HG03469 (cell line): ENCODE measurements around the gene MAD1L1.

ENCODE experiments used
- ATAC-seq: cut with Tn5 transposase; IDR thresholded peaks from one replicate; pipeline ENCODE4 v1.9.1; 2021; ENCODE audit warnings: mild to moderate bottlenecking, moderate library complexity, moderate number of reproducible peaks; ENCODE audit not compliant: unreplicated experiment

The MAD1L1 gene

DNA sequence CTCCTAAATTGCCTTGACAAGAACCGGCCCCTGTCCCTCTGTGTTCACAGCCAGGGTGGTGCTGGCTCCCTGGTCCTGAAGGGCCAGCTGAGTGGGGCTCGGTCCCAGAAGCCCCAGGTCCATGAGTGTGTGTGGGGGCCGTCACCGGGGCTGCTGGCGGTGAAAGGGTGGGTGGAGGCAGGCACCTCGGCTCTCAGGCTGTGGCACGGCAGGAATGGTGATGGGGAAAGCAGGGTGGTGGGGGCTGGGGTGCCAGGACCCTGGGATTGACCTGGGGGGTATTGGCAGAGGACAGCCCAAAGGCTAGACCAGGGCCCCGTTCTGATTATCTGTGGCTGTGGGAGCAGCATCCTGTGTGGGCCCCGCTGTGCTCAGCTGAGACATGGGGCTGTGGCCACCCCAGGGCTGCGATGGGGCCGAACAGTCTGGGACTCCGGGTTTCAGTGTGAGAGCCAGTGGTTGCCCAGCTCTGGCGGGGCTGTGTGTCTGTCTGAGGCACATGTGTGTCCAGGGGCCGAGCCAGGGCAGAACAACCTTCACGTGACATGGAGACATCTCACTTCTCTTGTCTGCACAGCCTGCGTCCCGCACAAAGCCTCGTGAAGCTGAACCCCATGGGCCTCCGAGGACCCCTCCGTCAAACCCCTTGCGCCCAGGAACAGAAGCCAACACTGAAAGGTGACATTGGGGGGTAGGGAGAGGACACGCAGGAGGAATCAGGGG lies 418.5 kb downstream of the MAD1L1 start:
- ATAC-seq: no peak

DNA sequence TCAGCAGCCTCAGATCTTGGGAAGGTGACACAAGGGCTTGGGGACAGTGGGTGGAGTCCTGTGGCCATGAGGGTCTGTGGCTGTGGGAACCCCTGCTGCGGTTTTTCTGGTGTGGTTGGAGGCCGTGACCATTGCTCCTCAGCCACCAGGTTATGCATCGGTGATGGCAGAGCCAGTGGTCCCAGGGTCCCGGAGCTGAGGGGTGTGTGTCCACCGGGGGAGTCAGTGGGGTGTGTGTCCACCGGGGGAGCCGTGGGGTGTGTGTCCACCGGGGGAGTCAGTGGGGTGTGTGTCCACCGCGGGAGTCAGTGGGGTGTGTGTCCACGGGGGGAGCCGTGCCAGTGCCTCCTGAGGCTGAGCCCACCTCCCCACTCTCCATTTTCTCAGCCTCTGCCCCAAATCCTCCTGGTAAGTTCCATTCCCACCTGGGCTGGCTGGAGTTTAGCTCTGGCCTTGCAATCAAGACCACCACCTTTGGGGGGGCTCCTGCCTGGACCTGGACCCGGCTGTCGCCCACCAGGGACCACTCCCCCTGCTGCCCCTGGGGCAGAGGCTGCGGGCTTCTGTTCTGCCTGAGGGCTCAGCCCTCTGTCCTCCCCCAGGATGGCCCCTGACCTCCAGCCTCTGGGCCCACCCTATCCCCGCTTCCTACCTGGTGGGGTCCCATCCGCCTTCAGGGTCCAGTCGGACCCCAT lies 419.2 kb downstream of the MAD1L1 start:
- no peak for ATAC-seq

DNA sequence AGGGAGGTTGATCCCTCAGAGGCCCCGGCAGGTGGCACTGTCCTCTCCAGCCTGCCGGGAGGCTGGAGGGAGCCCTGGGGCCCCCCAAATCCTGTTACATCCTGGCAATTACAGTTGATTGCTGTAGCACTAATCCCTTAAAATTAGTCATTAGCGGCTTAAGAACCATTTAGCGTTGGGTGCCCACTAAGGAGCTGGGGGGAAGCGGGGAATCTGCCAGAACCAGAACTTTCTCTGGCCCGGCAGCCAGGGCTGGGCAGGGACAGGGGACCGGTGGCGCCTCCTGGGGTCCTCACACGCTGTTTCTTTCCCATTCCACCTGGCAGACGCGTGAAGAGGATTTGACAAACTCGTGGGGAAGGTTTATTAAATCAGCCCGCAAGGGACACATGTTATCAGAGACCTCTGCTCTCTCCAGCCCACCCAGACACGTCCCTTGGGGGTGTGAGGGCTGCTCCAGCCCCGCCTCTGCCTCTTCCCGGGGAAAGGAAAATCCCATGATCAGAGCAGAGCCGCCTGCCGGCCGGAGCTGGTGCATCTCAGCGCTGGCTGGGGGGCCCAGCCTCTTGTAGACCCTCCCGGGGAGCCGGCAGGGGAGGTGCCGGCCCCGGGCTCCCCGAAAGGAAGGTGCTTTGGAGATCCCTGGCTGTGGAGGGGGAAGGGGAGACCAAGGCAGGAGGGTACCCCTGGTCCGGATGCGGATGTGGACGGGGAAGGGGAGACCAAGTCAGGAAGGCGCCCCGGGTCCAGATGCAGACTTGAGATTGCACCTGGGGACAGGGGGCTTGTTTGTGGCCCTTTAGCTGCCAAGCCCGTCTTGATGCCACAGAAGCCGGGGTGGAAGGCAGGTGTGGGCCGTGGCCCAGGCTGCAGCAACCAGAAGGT lies 420.0 kb downstream of the MAD1L1 start:
- ATAC-seq: no peak

DNA sequence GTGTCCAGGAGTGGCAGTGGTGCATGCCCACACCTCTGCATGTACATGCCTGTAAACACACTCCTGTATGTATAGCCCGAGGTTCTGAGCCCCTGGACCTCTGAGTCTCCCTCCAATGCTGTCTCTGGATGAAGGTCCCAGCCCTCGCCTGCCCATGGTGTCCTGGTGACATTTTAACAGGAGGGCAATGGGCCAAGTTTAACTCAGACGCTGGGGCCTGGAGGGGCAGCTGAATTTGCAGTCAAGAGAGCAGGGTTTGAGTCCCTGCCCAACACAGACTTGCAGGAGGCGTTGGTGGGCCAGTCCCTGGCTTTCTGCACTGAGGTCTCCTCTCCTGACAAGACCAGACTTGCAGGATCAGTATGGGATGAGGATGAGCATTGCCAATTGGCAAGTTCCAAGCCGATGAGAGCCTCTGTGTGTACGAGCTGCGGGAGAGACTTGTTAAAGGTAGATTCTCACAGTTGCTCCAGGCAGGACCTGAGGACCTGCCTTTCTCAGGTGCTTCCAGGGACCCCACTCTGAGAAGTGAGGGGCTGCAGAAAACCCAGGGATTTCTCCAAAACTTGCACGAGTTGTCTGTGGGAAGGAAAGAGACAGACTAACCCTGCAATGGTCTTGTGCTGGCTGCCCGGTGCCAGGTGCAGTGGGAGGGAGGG lies 420.8 kb downstream of the MAD1L1 start:
- no peak for ATAC-seq

DNA sequence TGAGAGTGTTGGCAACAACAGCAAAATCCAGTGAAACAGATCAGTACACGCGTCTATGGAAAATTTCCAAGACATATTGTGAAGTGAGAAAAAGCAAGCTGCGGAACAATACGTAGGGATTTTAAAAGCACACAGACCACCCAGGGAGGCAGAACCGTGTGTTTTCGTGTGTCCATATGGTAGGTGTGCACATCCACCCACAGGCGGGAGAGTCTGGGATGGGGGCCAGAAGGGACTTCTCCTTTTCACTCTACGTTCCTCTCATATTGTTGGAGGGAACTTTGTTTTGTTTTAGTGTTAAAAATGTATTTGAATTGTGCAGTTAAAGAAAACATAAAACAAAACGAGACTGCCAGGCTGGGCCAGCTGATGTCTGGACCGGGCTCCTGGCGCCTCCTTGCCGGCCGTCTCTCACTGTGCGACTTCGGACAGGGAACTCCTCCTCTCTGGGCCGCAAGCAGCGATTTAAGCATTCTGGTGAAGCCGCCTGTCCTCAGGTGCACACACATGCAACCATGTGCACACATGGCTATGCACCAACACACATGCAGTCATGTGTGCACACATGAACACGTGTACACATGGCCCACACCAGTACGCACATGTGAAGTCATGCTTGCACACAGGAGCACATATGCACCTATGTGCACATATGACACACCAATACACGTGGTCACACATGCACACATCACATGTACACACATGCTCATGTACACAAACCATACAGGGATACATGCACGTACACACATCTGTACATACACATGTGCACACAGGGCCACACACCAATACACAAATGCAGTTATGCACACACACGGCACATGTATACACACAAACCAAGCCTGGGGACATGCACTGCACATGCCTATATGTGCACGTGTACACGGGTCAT lies 421.5 kb downstream of the MAD1L1 start:
- no peak for ATAC-seq

DNA sequence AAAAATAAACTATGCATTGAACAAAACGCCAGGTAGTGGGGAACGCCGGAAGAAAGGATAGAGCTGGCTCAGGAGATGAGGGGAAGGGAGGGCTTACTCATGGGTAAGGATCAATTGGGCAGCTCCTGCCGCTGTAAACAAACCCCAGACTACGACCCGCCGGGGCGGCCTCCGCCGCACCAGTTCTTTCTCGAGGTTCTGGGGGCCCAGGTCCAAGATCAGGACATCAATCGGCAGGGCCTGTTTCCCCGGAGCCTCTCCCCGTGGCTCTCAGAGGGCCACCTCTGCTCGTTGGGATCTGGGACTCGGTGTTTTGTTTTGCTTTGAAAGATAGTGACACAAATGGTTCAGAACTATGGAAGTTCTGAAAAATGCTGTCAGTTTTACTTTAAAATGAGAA lies 422.2 kb downstream of the MAD1L1 start:
- ATAC-seq: no peak

DNA sequence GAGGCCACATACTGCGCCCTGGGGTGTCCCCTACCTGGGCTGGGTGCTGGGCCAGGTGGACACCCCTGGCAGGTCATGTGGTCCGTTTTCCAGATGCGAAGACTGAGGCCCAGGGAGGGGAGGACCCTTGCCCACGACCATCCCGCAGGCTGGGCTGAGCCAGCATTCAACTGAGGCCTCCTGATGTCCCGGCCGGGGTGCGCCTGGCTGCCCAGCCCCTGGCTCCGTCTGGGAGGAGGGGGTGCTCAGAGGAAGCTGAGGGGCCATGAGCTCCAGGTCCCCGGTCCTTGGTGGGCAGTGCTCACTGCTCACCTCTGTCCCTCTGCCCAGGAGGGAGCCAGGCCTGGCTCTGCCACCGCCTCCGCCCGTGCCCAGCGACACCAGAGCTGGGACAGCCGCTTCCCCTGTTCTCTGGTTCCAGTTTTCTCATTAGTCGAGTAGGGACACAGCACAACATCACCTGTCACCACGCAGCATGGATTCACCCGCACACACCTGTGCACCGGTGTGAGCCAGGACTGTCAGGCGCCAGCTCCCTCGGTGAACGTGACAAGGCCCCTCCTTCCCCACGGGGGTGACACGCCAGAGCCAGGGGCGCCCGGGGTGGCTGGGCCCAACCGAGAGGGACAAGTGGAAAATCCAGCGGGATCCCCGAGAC lies 423.0 kb downstream of the MAD1L1 start:
- ATAC-seq: no peak

DNA sequence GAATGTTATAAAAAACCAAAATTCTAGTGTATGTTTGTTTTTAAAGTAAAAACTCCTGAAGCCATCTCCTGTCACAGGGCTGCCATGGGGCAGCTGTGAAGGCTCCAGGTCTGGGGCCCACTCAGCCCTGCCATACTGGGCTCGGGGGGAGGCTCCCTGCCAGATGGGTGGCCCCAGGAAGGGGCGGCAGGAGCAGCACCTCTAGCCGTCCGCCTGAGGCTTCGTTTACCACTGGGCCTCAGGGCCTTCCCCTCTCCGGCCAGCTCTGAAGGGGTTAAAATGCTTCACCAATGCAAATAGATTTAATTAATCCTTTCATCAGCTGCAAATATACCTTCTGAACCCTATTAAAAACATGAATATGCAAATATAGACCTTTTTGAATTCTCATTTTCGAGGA lies 423.7 kb downstream of the MAD1L1 start:
- ATAC-seq: no peak

DNA sequence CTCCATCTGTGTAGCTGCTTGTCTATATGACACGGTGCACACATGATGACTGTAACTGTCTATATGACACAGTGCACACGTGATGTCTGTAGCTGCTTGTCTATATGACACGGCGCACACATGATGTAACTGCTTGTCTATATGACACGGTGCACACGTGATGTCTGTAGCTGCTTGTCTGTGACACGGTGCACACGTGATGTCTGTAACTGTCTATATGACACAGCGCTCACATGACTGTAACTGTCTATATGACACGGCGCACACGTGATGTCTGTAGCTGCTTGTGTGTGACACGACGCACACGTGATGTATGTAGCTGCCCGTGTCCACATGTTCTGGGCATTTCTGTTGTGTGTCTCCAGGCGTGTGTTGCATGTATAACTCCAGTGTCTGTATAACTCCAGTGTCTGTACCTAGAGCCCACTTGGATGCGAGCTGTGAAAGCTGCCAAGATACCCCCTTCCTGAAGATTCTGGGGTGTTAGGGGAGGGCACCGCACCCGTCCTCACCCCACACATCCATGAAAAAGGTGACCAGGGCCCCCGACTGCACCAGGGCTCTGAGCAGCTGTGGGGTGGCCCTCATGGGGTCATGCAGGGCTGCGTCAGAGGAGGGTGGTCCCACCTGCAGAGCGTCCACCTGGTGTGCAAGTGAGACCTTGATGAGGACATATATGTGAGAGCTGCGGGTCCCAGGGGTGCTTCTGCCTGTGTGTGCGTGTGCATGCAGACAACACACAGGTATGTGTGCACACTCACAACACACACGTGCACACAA lies 424.7 kb downstream of the MAD1L1 start:
- no peak for ATAC-seq

DNA sequence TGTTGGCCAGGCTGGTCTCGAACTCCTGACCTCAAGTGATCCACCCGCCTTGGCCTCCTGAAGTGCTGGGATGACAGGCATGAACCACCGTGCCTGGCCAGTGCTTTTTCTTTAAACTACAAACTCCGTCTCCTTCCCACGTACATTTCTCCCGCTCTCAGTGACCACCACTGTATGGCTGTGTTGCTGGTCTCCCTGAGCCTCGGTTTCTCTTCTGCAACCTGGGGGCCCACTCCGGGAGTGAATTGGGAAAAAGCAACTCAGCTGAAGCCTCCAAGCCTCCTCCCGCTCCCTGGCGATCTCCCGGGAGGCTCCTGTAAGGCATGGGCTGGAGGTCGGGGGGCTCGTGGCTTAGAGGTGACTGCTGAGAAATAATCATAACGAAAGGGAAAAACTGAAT lies 426.4 kb downstream of the MAD1L1 start:
- no peak for ATAC-seq

DNA sequence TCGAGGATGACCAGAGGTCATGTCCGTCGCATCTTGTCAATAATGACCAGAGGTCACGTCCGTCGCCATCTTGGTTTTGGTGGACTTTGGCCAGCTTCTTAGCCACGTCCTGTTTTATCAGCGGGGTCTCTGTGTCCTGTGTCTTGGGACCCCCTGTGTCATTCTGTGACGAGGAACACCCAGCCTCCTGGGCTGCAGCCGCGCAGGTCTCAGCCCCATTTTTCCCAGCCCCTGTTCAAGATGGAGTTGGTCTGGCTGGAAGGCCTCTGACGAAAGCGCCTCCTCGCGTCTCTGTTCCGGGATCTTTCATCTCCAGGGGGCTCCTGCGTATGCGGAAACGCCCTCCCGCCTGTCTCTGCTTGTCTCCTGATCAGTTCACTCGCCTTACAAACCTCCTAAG lies 428.4 kb downstream of the MAD1L1 start:
- no peak for ATAC-seq

DNA sequence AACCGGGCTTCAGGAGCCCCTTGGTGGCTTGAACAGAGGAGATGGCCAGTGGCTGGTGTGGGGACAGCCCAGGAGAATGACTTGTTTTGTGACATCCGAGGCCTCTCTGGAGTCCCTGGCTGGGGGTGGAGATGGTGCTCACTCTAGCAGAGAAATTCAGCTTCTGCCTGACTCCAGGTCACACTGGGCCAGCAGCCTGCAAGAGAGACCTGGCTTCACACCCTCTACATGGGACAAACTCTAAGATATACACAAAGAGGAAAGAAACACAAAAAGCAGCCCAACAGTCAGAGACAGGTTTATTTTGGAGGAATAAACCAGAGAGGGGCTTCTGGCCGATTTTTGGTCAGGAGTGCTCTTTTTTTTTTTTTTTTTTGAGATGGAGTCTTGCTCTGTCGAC lies 429.8 kb downstream of the MAD1L1 start:
- ATAC-seq: no peak

DNA sequence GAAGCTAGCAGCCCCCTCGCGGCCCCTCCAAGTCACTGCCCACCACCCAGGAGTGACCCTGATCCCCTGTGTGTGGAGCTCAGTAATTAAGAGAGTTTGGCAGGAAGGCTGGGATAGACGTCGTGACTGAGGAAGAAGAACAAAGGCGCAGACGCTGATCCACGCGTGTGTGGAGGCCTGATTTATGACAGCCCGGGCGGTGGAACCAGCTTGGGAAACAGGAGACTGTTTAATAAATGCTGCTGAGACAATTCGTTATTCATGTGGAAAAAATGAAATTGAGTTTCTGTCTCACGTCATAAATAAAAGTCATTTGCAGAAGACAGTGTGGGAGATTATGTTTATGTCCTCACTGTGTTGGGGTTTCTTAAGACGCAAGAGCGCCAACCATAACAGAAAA lies 431.8 kb downstream of the MAD1L1 start:
- no peak for ATAC-seq

DNA sequence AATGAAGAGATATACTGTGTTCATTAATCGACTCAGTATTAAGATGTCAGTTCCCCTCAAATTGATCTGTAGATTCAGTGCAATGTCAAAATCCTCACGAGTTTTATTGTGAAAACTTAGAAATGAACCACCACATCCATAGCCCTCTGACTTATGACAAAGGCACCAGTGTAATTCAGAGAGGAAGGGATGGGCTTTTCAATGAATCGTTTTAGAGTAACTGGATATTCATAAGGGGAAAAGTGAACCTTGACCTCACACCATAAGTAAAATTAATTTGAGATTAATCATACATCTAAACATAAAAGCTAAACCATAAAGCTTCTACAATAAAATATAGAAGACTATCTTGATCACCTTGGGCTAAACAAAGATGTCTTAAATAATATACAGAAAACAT lies 434.6 kb downstream of the MAD1L1 start:
- no peak for ATAC-seq

DNA sequence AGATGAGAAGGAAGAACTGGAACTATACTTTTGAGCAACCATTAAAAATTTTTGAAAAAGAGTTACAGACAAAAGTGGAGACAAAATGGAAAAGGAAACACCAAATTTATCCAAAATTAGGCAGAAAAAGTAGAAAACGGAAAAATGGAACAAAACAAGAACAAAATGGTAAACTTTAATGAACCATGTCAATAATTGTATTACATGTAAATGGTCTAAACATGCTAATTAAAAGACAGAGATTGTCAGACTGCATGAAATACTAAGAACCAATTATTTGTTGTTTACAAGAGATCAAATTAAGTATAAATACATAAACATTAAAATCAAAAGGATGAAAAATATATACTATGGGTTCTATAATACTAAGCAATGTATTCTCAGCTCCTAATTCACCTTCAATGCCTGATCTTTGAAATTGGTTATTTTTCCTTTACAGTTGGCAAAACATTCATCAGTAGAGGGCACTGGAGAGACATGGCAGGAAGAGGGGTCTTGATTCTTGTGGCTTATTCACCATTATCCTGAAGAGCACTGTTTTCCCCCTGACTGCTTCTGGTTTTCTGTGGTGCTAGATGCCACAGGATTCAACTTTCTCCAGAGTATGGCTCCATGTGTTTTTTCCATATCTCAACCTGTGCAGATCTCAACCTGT lies 437.7 kb downstream of the MAD1L1 start:
- no peak for ATAC-seq

DNA sequence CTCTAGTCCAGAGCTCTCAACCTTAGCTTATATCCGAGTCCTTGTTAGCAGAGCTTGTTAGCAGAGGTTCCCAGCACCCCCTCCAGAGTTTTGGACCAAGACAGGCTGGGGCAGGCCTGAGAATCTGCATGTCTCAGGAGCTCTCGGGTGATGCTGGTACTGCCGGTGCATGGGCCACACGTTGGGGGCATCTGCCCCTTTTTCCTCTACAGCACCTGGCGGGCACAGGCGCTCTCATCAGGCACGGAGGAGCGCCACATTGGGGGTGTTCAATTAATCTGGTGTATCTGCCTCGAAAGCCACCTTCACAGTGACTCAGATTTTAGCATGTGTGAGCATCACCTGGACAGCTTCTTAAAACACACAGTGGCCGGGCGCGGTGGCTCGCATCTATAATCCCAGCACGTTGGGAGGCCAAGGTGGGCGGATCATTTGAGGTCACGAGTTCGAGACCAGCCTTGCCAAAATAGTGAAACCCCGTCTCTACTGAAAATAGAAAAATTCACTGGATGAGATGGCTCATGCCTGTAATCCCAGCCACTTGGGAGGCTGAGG lies 445.0 kb downstream of the MAD1L1 start:
- no peak for ATAC-seq

DNA sequence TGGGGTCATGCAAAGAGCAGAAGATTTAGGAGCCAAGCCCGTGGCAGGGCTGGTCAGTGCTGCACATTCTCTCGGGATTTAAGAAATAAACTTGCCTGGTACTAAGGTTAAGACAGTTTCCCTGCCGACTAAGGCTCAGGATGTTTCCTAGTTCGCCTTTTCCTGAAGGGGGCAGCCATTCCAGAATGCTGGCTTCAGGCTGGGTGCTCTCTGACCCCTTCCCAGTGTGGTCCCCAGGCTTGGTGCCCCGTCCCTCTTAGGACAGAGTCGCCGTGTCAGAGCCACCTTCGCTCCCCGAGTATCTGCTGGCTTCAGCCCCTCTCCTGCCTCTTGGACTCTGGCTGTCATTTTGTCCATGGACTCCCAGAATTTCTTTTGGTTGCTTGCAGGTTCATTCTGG lies 445.5 kb downstream of the MAD1L1 start:
- ATAC-seq: no peak

DNA sequence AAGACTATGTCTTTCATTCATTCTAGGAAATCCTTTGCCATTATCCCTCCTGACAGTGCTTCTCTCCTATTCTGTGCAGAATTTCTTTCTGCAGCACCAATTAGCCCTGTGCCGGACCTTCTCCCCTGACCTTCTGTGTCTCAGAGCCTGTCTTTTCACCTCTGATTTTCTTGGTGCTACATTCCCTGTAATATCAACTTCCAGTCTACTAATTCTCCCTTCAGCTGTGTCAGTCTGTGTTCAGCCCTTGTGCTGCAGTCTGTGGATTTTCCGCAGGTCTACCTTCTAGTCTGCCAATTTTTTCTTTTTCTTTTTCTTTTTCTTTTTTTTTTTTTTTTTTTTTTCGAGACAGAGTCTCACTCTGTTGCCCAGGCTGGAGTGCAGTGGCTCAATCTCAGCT lies 446.9 kb downstream of the MAD1L1 start:
- ATAC-seq: no peak
